ENCODE measurements around the gene HLF.

Gene HLF

DNA sequence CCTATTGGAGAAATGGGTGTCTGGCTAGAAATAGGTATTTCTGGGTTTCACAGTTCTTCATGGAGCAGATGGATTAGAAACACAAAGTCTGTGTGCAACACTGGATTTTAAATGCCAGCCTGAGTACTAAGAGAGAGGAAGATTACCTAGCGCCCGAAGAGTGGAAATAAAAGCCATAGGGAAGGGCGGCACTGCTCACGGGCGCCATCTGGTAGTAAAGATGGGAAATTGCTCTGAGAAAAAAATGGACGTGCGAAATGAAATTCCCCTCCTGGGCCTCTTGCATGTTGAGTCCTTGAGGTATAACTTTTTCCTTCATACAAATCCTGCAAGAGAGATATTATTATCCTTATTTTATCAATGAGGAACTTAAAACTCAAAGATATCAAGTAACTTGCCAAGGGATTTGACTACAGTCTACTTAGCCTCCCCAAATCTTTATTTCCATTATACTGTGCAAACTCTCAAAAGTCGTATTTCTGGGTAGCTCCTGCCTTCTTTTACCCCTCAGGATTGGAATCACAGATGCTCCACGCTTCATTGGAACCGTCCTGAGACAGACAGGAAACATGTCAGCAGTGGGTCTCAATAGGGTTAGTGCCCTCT, 84.1 kb downstream of the HLF start:
- H3K23ac ChIP-seq (ENCODE audit: low read length), result no peak overlapping the region
- no peak overlapping the region for H3K27ac ChIP-seq (ENCODE audit: low read depth, low read length)
- no peak overlapping the region for H4K8ac ChIP-seq (ENCODE audit: low read depth, low read length)
- no peak overlapping the region for H3K14ac ChIP-seq (ENCODE audit: low read length)
- peak; percentile 22 to 74 for DNase-seq
- no peak overlapping the region for H2AK5ac ChIP-seq (ENCODE audit: low read length)
- H3K18ac ChIP-seq (ENCODE audit: low read length), result no peak overlapping the region
- H3K4me2 ChIP-seq (ENCODE audit: low read length), result no peak overlapping the region
- no peaks in the 10 kb centered on the region for H3K36me3 ChIP-seq (ENCODE audit: control insufficient read depth in 1 of 2, insufficient read depth in 2 of 2, low read length in 2 of 2)
- H3K9me3 ChIP-seq (ENCODE audit: insufficient read depth, low read depth, low read length), result no peaks in the 10 kb centered on the region
- no peak overlapping the region for H4K12ac ChIP-seq (ENCODE audit: low read depth, low read length)
- no peaks in the 10 kb centered on the region for H3K79me2 ChIP-seq (ENCODE audit: control insufficient read depth, insufficient read depth, low read length, poor library complexity)
- no peaks in the 10 kb centered on the region for H3K27me3 ChIP-seq (ENCODE audit: insufficient read depth, low read length)
- H3K4me3 ChIP-seq (ENCODE audit: low read depth, low read length), result no peak overlapping the region
- H3K4me1 ChIP-seq (ENCODE audit: control insufficient read depth in 1 of 2, insufficient read depth in 2 of 2, low read length in 2 of 2), result peaks cover 0 to 7% of the 10 kb centered on the region in 2 experiments
- no peak overlapping the region for H2AFZ ChIP-seq (ENCODE audit: insufficient read depth, low read length, poor library complexity)
- H3K79me1 ChIP-seq (ENCODE audit: low read length), result no peaks in the 10 kb centered on the region
- no peak overlapping the region for H2BK5ac ChIP-seq (ENCODE audit: low read depth, low read length, poor library complexity)
- no peak overlapping the region for H2BK12ac ChIP-seq (ENCODE audit: low read length)
- H2BK120ac ChIP-seq (ENCODE audit: insufficient read depth, low read length, poor library complexity), result no peak overlapping the region
- no peak overlapping the region for H4K91ac ChIP-seq (ENCODE audit: low read depth, low read length)
- H3K4ac ChIP-seq (ENCODE audit: low read depth, low read length), result no peak overlapping the region
- no CpG with 5 or more reads among the region's 10 CpGs for WGBS (ENCODE audit: extremely low coverage, insufficient coverage, insufficient read length)
- H3K9ac ChIP-seq (ENCODE audit: low read length), result no peak overlapping the region

DNA sequence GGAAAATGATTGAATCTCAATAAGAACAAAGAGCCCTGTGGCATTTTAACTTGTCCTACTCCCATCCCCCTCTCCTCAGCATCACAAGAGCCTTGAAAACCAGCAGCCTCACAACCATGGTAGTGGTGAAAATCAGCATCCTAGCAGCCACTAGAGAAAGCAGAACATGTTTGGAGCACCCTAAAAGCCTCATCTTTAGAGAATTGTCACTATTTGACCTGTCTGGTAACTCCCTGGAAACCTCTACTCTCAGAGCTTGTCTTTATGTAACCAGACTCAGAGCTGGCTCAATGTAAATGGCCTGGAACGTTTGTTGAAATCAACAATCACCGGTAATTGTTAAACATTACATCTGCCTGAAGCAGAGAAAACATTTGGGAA, 86.1 kb downstream of the HLF start:
- Histone ChIP-seq H3K9me3 (ENCODE audit: insufficient read depth, low read depth, low read length) (no peaks in the 10 kb centered on the region), H4K91ac (ENCODE audit: low read depth, low read length) (no peak overlapping the region), H4K12ac (ENCODE audit: low read depth, low read length) (no peak overlapping the region), H2BK5ac (ENCODE audit: low read depth, low read length, poor library complexity) (no peak overlapping the region), H2AFZ (ENCODE audit: insufficient read depth, low read length, poor library complexity) (no peak overlapping the region), H2BK120ac (ENCODE audit: insufficient read depth, low read length, poor library complexity) (no peak overlapping the region), H3K23ac (ENCODE audit: low read length) (no peak overlapping the region), H3K4me3 (ENCODE audit: low read depth, low read length) (no peak overlapping the region), H3K79me2 (ENCODE audit: control insufficient read depth, insufficient read depth, low read length, poor library complexity) (no peaks in the 10 kb centered on the region), H3K27ac (ENCODE audit: low read depth, low read length) (no peak overlapping the region), H3K14ac (ENCODE audit: low read length) (no peak overlapping the region), H3K4ac (ENCODE audit: low read depth, low read length) (no peak overlapping the region), H2BK12ac (ENCODE audit: low read length) (no peak overlapping the region), H3K4me2 (ENCODE audit: low read length) (no peak overlapping the region), H2AK5ac (ENCODE audit: low read length) (no peak overlapping the region), H3K27me3 (ENCODE audit: insufficient read depth, low read length) (no peaks in the 10 kb centered on the region), H3K4me1 (ENCODE audit: control insufficient read depth in 1 of 2, insufficient read depth in 2 of 2, low read length in 2 of 2) (no peaks in the 10 kb centered on the region), H3K18ac (ENCODE audit: low read length) (no peak overlapping the region), H4K8ac (ENCODE audit: low read depth, low read length) (no peak overlapping the region), H3K79me1 (ENCODE audit: low read length) (no peaks in the 10 kb centered on the region), H3K9ac (ENCODE audit: low read length) (no peak overlapping the region), H3K36me3 (ENCODE audit: control insufficient read depth in 1 of 2, insufficient read depth in 2 of 2, low read length in 2 of 2) (no peaks in the 10 kb centered on the region)
- WGBS (ENCODE audit: extremely low coverage, insufficient coverage, insufficient read length), result no CpG with 5 or more reads among the region's 2 CpGs
- DNase-seq, result no peak

DNA sequence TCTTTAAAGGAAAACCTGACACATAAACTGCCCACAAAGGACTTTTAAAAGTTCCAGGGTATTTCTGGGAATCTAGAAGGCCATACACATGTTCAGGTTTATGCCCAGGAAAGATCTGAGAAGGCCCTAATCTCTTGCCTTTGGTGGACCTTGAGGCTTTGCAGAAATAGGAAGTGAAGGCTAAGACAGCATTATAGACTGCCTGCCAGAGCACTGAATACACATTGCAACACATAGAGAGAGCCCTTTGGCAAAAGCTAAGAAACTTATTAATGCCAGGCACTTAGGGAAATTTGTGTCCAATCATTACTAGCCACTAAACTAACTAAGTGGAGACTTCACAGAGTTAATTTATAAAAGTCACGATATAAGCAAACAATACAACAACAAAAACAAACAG, 86.5 kb downstream of the HLF start:
- no peak overlapping the region for H3K9ac ChIP-seq (ENCODE audit: low read length)
- H3K4me1 ChIP-seq (ENCODE audit: control insufficient read depth in 1 of 2, insufficient read depth in 2 of 2, low read length in 2 of 2), result no peaks in the 10 kb centered on the region
- no peak overlapping the region for H2BK5ac ChIP-seq (ENCODE audit: low read depth, low read length, poor library complexity)
- no peak overlapping the region for H2BK120ac ChIP-seq (ENCODE audit: insufficient read depth, low read length, poor library complexity)
- no peak overlapping the region for H3K4me2 ChIP-seq (ENCODE audit: low read length)
- H3K79me1 ChIP-seq (ENCODE audit: low read length), result no peaks in the 10 kb centered on the region
- H4K91ac ChIP-seq (ENCODE audit: low read depth, low read length), result no peak overlapping the region
- no peak overlapping the region for H3K4ac ChIP-seq (ENCODE audit: low read depth, low read length)
- H3K9me3 ChIP-seq (ENCODE audit: insufficient read depth, low read depth, low read length), result no peaks in the 10 kb centered on the region
- no peaks in the 10 kb centered on the region for H3K27me3 ChIP-seq (ENCODE audit: insufficient read depth, low read length)
- H4K12ac ChIP-seq (ENCODE audit: low read depth, low read length), result no peak overlapping the region
- H3K4me3 ChIP-seq (ENCODE audit: low read depth, low read length), result no peak overlapping the region
- no peak overlapping the region for H3K18ac ChIP-seq (ENCODE audit: low read length)
- H3K23ac ChIP-seq (ENCODE audit: low read length), result no peak overlapping the region
- H2BK12ac ChIP-seq (ENCODE audit: low read length), result no peak overlapping the region
- no peaks in the 10 kb centered on the region for H3K36me3 ChIP-seq (ENCODE audit: control insufficient read depth in 1 of 2, insufficient read depth in 2 of 2, low read length in 2 of 2)
- no peak overlapping the region for H2AFZ ChIP-seq (ENCODE audit: insufficient read depth, low read length, poor library complexity)
- H3K14ac ChIP-seq (ENCODE audit: low read length), result no peak overlapping the region
- no peak overlapping the region for H4K8ac ChIP-seq (ENCODE audit: low read depth, low read length)
- H3K79me2 ChIP-seq (ENCODE audit: control insufficient read depth, insufficient read depth, low read length, poor library complexity), result no peaks in the 10 kb centered on the region
- H3K27ac ChIP-seq (ENCODE audit: low read depth, low read length), result no peak overlapping the region
- WGBS (ENCODE audit: extremely low coverage, insufficient coverage, insufficient read length), result no CpG with 5 or more reads among the region's 1 CpG
- DNase-seq, result no peak
- H2AK5ac ChIP-seq (ENCODE audit: low read length), result no peak overlapping the region

DNA sequence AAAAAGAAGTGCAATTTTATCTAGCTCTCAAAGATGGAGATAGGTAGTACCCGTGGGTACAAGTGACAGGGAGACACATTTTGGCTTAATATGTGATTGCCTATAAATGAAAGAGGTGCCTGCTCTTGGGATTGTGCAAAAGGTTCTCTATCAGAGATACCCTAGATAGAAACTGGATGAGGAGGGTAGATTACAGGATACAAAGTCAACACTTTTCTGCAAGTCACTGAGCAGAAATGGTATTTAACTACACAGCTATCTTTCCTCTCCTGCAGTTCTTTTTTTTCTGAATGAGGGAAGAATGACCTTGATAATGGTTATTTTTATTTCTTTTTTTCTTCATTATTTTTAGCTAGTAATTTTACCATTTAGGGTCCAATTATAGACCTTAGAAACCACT, 89.2 kb downstream of the HLF start:
- Histone ChIP-seq H3K4me1 (ENCODE audit: control insufficient read depth in 1 of 2, insufficient read depth in 2 of 2, low read length in 2 of 2) (no peaks in the 10 kb centered on the region), H2BK12ac (ENCODE audit: low read length) (no peak overlapping the region), H3K9ac (ENCODE audit: low read length) (no peak overlapping the region), H3K4ac (ENCODE audit: low read depth, low read length) (no peak overlapping the region), H3K23ac (ENCODE audit: low read length) (no peak overlapping the region), H4K8ac (ENCODE audit: low read depth, low read length) (no peak overlapping the region), H2AK5ac (ENCODE audit: low read length) (no peak overlapping the region), H3K27me3 (ENCODE audit: insufficient read depth, low read length) (no peaks in the 10 kb centered on the region), H2AFZ (ENCODE audit: insufficient read depth, low read length, poor library complexity) (no peak overlapping the region), H3K18ac (ENCODE audit: low read length) (no peak overlapping the region), H3K79me1 (ENCODE audit: low read length) (no peaks in the 10 kb centered on the region), H3K9me3 (ENCODE audit: insufficient read depth, low read depth, low read length) (no peaks in the 10 kb centered on the region), H4K12ac (ENCODE audit: low read depth, low read length) (no peak overlapping the region), H3K27ac (ENCODE audit: low read depth, low read length) (no peak overlapping the region), H3K4me3 (ENCODE audit: low read depth, low read length) (no peak overlapping the region), H3K4me2 (ENCODE audit: low read length) (no peak overlapping the region), H4K91ac (ENCODE audit: low read depth, low read length) (no peak overlapping the region), H3K14ac (ENCODE audit: low read length) (no peak overlapping the region), H3K79me2 (ENCODE audit: control insufficient read depth, insufficient read depth, low read length, poor library complexity) (no peaks in the 10 kb centered on the region), H2BK120ac (ENCODE audit: insufficient read depth, low read length, poor library complexity) (no peak overlapping the region), H3K36me3 (ENCODE audit: control insufficient read depth in 1 of 2, insufficient read depth in 2 of 2, low read length in 2 of 2) (no peaks in the 10 kb centered on the region), H2BK5ac (ENCODE audit: low read depth, low read length, poor library complexity) (no peak overlapping the region)
- no CpG with 5 or more reads among the region's 1 CpG for WGBS (ENCODE audit: extremely low coverage, insufficient coverage, insufficient read length)
- DNase-seq, result no peak

Data from trophoblast cell (in vitro differentiated cells and primary cell).